HEK293T (cell line): Measurements from ENCODE around the gene PDIA4.
A peak's percentile ranks its signal among the peaks of the same experiment; 100 is the strongest.

Source experiments
- CTCF ChIA-PET: fragments of 350-600 bp; formaldehyde crosslinking; extraction: SDS; loops from one replicate; lab custom pipeline; 2021; ENCODE audit warnings: antibody characterized with exemption, inconsistent platforms; lab: Yijun Ruan, JAX
- POLR2A ChIA-PET: fragments of 350-600 bp; formaldehyde crosslinking; extraction: SDS; loops from one replicate; lab custom pipeline; 2020; ENCODE audit warnings: antibody characterized with exemption, inconsistent platforms; lab: Yijun Ruan, JAX
- DNase-seq: peaks from one replicate; pipeline ENCODE4 v3.0.0; 2012; ENCODE audit warnings: mixed read lengths; ENCODE audit errors: extremely low spot score
- ARNT ChIP-seq: fragments of 450-650 bp; IDR thresholded peaks from 2 replicates; pipeline ENCODE4 v1.6.1; 2017; ENCODE audit warnings: mild to moderate bottlenecking
- BHLHE40 ChIP-seq: fragments of 450-650 bp; IDR thresholded peaks from 2 replicates; pipeline ENCODE4 v1.6.1; 2016; ENCODE audit warnings: mild to moderate bottlenecking, moderate library complexity, borderline replicate concordance
- CTBP1 ChIP-seq: fragments of 450-650 bp; IDR thresholded peaks from 2 replicates; pipeline ENCODE4 v1.6.1; 2016; ENCODE audit warnings: borderline replicate concordance
- ELF4 ChIP-seq: fragments of 450-650 bp; IDR thresholded peaks from 2 replicates; pipeline ENCODE4 v1.6.1; 2017; ENCODE audit warnings: antibody characterized with exemption
- FOXA1 ChIP-seq: fragments of 450-650 bp; IDR thresholded peaks from 2 replicates; pipeline ENCODE4 v1.6.1; 2016; ENCODE audit warnings: mild to moderate bottlenecking
- FOXK2 ChIP-seq: fragments of 450-650 bp; IDR thresholded peaks from 2 replicates; pipeline ENCODE4 v1.6.1; 2016; ENCODE audit warnings: mild to moderate bottlenecking
- FOXM1 ChIP-seq: fragments of 450-650 bp; IDR thresholded peaks from 2 replicates; pipeline ENCODE4 v1.6.1; 2017; ENCODE audit warnings: mild to moderate bottlenecking, borderline replicate concordance
- HDGF ChIP-seq: fragments of 450-650 bp; IDR thresholded peaks from 2 replicates; pipeline ENCODE4 v1.6.1; 2017; ENCODE audit warnings: antibody characterized with exemption, borderline replicate concordance
- L3MBTL2 ChIP-seq: fragments of 450-650 bp; conservative IDR thresholded peaks from 2 replicates; pipeline ENCODE4 v1.6.1; 2016; ENCODE audit warnings: mild to moderate bottlenecking
- LEF1 ChIP-seq: fragments of 450-650 bp; IDR thresholded peaks from 2 replicates; pipeline ENCODE4 v1.6.1; 2017; ENCODE audit warnings: mild to moderate bottlenecking, borderline replicate concordance
- NFRKB ChIP-seq: fragments of 450-650 bp; IDR thresholded peaks from 2 replicates; pipeline ENCODE4 v1.6.1; 2016; ENCODE audit warnings: mild to moderate bottlenecking, moderate library complexity
- SP1 ChIP-seq: fragments of 450-650 bp; IDR thresholded peaks from 2 replicates; pipeline ENCODE4 v1.6.1; 2017
- SUZ12 ChIP-seq: fragments of 450-650 bp; IDR thresholded peaks from 2 replicates; pipeline ENCODE4 v1.6.1; 2016; ENCODE audit warnings: mild to moderate bottlenecking
- TARDBP ChIP-seq: fragments of 450-650 bp; IDR thresholded peaks from 2 replicates; pipeline ENCODE4 v1.6.1; 2016
- ZNF384 ChIP-seq: fragments of 450-650 bp; IDR thresholded peaks from 2 replicates; pipeline ENCODE4 v1.6.1; 2016
- TF ChIP-seq, protein P1 (sequence below): fragments of 450-650 bp; IDR thresholded peaks from 2 replicates; pipeline ENCODE4 v1.6.1; 2016

Gene PDIA4

DNA sequence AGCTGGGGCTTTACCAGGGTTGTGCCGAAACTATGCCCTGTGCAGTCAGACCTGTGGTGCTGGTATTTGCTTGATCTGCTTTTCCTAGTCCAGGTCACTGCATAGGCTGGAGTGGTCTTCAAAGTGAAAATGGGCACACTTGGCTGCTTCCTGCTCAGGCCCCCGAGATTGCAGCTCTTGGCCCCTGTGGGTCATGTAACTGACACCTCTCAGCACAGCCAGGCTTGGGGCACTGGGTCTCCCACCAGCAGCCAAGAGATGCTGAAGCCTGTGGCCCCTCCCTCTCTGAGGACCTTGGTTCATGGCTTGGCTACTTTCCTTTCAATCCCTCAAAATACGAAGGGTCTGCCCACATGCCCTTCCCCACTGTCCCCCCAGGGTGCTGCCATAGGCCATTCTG is 33.7 kb downstream of the PDIA4 start:
- DNase-seq = no peak
- ChIA-PET POLR2A (no interaction called here), CTCF (interaction anchor here (0.6 kb wide), 1 partner anchor 149 kb away, joined by 4 read pairs; no protein-coding TSS in a partner anchor)
- TF ChIP-seq FOXA1 (no peak), FOXM1 (no peak), CTBP1 (no peak), NFRKB (no peak), ZNF384 (no peak), ELF4 (no peak)

DNA sequence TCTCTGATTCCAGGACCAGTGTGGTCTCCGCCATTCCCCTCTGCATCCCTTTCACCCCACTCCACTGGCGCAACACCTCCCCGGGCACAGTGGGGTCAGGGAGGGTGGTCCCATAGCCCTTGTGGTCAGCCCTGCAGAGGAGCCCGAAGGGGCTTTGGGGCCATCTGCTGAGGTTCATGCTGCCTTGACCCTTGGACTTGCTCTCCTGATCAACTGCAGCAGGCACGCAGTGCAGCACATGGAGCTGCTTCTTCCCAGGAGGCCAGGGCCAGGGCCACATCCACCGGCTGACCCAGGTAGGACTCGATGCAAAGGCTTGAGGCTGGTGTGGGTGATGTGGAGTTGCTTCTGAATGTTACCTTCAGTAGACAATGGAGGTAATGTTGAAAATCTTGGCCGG is 35.1 kb downstream of the PDIA4 start:
- DNase-seq = no peak
- ChIA-PET CTCF (interaction anchor here (1.3 to 1.6 kb wide), 2 partner anchors 12 to 72 kb away, joined by 6 to 9 read pairs; no protein-coding TSS in a partner anchor), POLR2A (interaction anchor here (1.1 kb wide), 1 partner anchor 12 kb away, joined by 4 read pairs; no protein-coding TSS in a partner anchor)
- TF ChIP-seq, protein P1, sequence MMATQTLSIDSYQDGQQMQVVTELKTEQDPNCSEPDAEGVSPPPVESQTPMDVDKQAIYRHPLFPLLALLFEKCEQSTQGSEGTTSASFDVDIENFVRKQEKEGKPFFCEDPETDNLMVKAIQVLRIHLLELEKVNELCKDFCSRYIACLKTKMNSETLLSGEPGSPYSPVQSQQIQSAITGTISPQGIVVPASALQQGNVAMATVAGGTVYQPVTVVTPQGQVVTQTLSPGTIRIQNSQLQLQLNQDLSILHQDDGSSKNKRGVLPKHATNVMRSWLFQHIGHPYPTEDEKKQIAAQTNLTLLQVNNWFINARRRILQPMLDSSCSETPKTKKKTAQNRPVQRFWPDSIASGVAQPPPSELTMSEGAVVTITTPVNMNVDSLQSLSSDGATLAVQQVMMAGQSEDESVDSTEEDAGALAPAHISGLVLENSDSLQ = no peak
- no peak for TF ChIP-seq ZNF384
- TF ChIP-seq BHLHE40 = no peak
- no peak for TF ChIP-seq FOXM1
- TF ChIP-seq FOXA1 = no peak
- no peak for TF ChIP-seq ELF4
- TF ChIP-seq FOXK2 = no peak

DNA sequence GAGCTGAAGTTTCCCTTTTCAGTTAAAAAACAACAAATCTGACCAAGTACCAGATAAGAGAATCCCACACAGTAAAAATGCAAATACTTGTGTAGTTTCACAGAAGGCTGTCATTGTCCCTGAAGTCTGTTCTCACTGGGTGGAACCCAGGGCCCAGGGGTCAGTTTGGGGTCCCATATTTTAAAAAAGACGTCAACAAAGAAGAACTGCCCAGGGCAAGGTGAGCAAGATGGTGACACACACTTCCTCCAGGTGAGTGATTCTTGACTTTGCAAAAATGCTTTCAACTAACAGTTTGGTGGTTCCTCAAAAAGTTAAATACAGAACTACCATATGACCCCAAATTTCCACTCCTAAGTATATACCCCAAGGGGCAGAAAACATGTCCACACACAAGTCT is 36.8 kb downstream of the PDIA4 start:
- no peak for DNase-seq
- CTCF ChIA-PET = interaction anchor here (1.5 kb wide), 1 partner anchor 14 kb away, joined by 6 read pairs; no protein-coding TSS in a partner anchor
- POLR2A ChIA-PET = interaction anchor here (1.1 to 1.2 kb wide), 2 partner anchors 8 to 134 kb away, joined by 3 read pairs; no protein-coding TSS in a partner anchor
- TF ChIP-seq, protein P1 = no peak
- TF ChIP-seq CTBP1 (no peak), BHLHE40 (no peak), SUZ12 (no peak), NFRKB (no peak), FOXM1 (no peak), LEF1 (no peak), ELF4 (no peak), TARDBP (no peak), FOXK2 (no peak), L3MBTL2 (no peak), HDGF (no peak), ARNT (no peak), ZNF384 (no peak), SP1 (no peak), FOXA1 (no peak)

DNA sequence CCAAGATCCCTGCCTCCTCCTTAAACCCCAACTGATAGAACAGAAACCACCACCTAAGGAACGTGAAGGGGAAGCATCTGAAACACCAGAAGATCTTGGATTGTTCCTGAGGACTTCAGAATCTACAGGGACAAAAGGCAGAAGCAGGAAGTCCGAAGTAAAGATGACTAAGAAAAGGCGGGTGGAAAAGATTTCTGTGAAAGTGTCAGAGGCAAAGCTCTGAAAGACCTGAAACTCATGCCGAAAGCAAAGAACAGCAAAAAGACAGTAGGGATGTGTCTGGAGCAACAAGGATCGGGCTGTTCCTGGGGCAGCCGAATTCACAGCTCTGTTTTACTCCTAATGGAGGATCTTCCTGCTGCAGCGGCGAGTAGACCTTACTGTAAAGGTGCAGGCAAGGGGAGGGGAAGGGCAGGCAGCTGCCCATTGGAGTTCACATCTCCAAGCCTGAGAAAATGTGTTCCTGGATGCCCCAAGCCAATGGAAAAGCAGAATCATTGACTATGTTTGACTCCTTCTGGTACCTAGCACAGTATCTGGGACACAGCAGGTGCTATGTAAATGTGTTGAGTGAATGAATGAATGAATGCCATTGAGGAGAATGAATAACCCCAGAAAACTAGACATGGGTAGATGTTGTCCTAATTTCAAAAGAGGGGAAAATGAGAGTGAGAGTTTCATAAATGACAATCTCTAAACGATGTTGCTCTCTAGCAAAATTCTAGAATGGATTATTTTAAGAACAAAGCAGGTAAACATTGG is 40.4 kb downstream of the PDIA4 start:
- CTCF ChIA-PET = interaction anchor here (1.2 to 1.5 kb wide), 3 partner anchors 17 to 78 kb away, joined by 5 to 8 read pairs (median 7); no protein-coding TSS in a partner anchor
- POLR2A ChIA-PET = interaction anchor here (0.7 to 1.5 kb wide), 8 partner anchors 11 to 137 kb away, joined by 3 to 5 read pairs (median 3); no protein-coding TSS in a partner anchor
- DNase-seq = peak; percentile 41
- TF ChIP-seq CTBP1 (no peak), L3MBTL2 (peak; percentile 63; the same call in 1 of the 2 replicates)

DNA sequence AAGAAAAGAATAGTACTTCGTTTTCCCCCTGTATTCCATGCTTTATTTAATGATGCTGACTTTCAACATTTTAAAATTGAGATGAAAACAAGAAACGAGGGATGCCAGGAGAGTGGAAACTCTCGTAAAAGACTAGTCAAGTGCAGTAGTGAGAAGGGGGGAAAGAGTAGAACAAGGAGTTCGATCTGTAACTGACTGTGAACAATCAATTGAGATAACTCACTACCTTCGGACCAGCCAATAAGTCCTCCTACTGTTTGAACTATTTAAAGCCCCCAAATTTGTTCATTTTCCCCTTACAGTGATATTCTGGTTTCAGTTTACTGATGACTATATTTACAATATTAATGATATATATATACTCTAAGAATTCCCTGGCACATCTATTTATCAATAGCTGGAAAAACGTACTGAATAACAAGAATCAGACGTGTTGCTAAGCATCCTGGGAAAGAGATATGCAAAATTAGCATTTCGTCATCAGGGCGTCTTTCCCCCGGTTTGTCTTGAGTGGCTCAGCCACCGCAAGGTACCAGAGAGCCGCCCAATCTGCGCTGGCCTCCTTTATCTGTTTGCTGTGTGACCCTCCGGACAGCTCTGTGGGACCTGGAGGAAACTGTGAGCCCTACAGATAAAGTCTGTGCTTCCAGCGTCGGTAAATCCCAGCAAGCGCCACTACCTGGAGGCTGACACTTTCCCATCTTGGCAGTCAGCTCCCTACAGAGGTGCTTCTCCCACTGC is 41.1 kb downstream of the PDIA4 start:
- DNase-seq = peak; percentile 97

DNA sequence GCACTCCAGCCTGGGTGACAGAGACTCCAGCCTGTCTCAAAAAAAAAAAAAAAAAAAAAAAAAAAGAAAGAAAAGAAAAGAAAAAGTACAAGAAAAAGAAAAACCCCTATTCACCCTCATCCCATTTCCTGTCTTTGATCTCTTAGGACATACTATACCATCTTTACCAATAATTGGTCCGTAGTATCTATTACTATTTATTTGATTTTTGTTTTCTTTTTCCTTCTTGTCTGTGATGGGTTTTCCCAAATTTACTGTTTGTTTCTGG is 41.6 kb downstream of the PDIA4 start:
- TF ChIP-seq ELF4 (no peak), NFRKB (no peak), FOXK2 (no peak), LEF1 (no peak), BHLHE40 (no peak), ZNF384 (peak; percentile 92), HDGF (no peak)
- ChIA-PET POLR2A (no interaction called here), CTCF (no interaction called here)
- DNase-seq = no peak

More for the DNA sequence above, 41.1 kb downstream of the PDIA4 start:
- ChIA-PET POLR2A (interaction anchor here (0.7 to 1.5 kb wide), 8 partner anchors 12 to 138 kb away, joined by 3 to 5 read pairs (median 3); no protein-coding TSS in a partner anchor), CTCF (interaction anchor here (0.6 to 1.5 kb wide), 4 partner anchors 18 to 845 kb away, joined by 3 to 8 read pairs (median 6); no protein-coding TSS in a partner anchor)
- TF ChIP-seq TARDBP (no peak), L3MBTL2 (peak; percentile 18; the same call in 1 of the 2 replicates), HDGF (no peak), FOXM1 (0 out of 2 replicates have a peak, but pooled peaks have one; percentile 3)
- TF ChIP-seq, protein P1 = peak; percentile 23; the same call in 1 of the 2 replicates
